H9 (cell line): Measurements from ENCODE around the gene TTC12. TPM values are rescaled to one million over a fixed set of nuclear protein-coding genes. Genes with fewer than 3 reads are reported as not detected.

Experiments used
- DNase-seq: peaks from one replicate; pipeline ENCODE4 v3.0.0-alpha.2; 2017
- H2AFZ ChIP-seq: one replicate; pipeline ENCODE4 v1.6.1; 2013; ENCODE audit warnings: mild to moderate bottlenecking, low read length, control low read depth, moderate library complexity
- H2AK5ac ChIP-seq: 2 replicates; pipeline ENCODE4 v1.6.1; 2013; ENCODE audit warnings: low read length, control low read depth, mixed read lengths; ENCODE audit not compliant: insufficient read length
- H2BK120ac ChIP-seq: one replicate; pipeline ENCODE4 v1.6.1; 2013; ENCODE audit warnings: low read depth, mild to moderate bottlenecking, low read length, control low read depth, inconsistent platforms; ENCODE audit not compliant: poor library complexity, severe bottlenecking
- H2BK12ac ChIP-seq: 2 replicates; pipeline ENCODE4 v1.6.1; 2013; ENCODE audit warnings: low read length, control low read depth, mixed read lengths, low read depth; ENCODE audit not compliant: insufficient read length
- H2BK15ac ChIP-seq: 2 replicates; pipeline ENCODE4 v1.6.1; 2013; ENCODE audit warnings: low read depth, low read length, control low read depth
- H2BK20ac ChIP-seq: one replicate; pipeline ENCODE4 v1.6.1; 2013; ENCODE audit warnings: low read depth, mild to moderate bottlenecking, low read length, control low read depth, inconsistent platforms; ENCODE audit not compliant: poor library complexity, severe bottlenecking
- H2BK5ac ChIP-seq: 2 replicates; pipeline ENCODE4 v1.6.1; 2013; ENCODE audit warnings: low read length, control low read depth, mixed read lengths; ENCODE audit not compliant: insufficient read length
- H3K14ac ChIP-seq: 2 replicates; pipeline ENCODE4 v1.6.1; 2013; ENCODE audit warnings: low read length, control low read depth; ENCODE audit not compliant: insufficient read depth
- H3K18ac ChIP-seq: 2 replicates; pipeline ENCODE4 v1.6.1; 2013; ENCODE audit warnings: low read depth, mild to moderate bottlenecking, mixed read lengths, low read length, control low read depth; ENCODE audit not compliant: insufficient read length
- H3K23ac ChIP-seq: 2 replicates; pipeline ENCODE4 v1.6.1; 2013; ENCODE audit warnings: low read length, control low read depth, mixed read lengths, low read depth; ENCODE audit not compliant: insufficient read length
- H3K23me2 ChIP-seq: 2 replicates; pipeline ENCODE4 v1.6.1; 2013; ENCODE audit warnings: low read depth, mild to moderate bottlenecking, mixed read lengths, low read length, control low read depth; ENCODE audit not compliant: insufficient read length, poor library complexity, severe bottlenecking
- H3K27ac ChIP-seq: 2 replicates; pipeline ENCODE4 v1.5.1; 2013; ENCODE audit warnings: low read length, control low read depth, mixed read lengths, low read depth; ENCODE audit not compliant: insufficient read length
- H3K27me3 ChIP-seq: 2 replicates; pipeline ENCODE4 v1.6.1; 2013; ENCODE audit warnings: low read length, control low read depth, inconsistent platforms; ENCODE audit not compliant: insufficient read depth
- H3K4ac ChIP-seq: 2 replicates; pipeline ENCODE4 v1.6.1; 2013; ENCODE audit warnings: low read depth, mild to moderate bottlenecking, control low read depth, inconsistent platforms, low read length, moderate library complexity
- H3K4me1 ChIP-seq: 2 replicates; pipeline ENCODE4 v1.6.1; 2013; ENCODE audit warnings: low read length, control low read depth, inconsistent platforms; ENCODE audit not compliant: insufficient read depth
- H3K4me2 ChIP-seq: 2 replicates; pipeline ENCODE4 v1.6.1; 2013; ENCODE audit warnings: low read length, control low read depth, mixed read lengths; ENCODE audit not compliant: insufficient read length, insufficient read depth
- H3K56ac ChIP-seq: 2 replicates; pipeline ENCODE4 v1.6.1; 2013; ENCODE audit warnings: low read depth, mild to moderate bottlenecking, mixed read lengths, low read length, control low read depth; ENCODE audit not compliant: insufficient read length
- H3K79me1 ChIP-seq: 2 replicates; pipeline ENCODE4 v1.6.1; 2013; ENCODE audit warnings: low read depth, mild to moderate bottlenecking, moderate library complexity, low read length, control low read depth, inconsistent platforms; ENCODE audit not compliant: insufficient read depth, poor library complexity, severe bottlenecking
- H3K79me2 ChIP-seq: 2 replicates; pipeline ENCODE4 v1.6.1; 2013; ENCODE audit warnings: low read length, control low read depth, inconsistent platforms; ENCODE audit not compliant: insufficient read depth
- H3K9ac ChIP-seq: 2 replicates; pipeline ENCODE4 v1.6.1; 2013; ENCODE audit warnings: low read length, control low read depth, mixed read lengths; ENCODE audit not compliant: insufficient read length; ENCODE audit errors: extremely low read depth
- H3K9me3 ChIP-seq: one replicate; pipeline ENCODE4 v1.6.1; 2013; ENCODE audit warnings: low read depth, low read length, inconsistent platforms; ENCODE audit not compliant: control insufficient read depth
- H3T11ph ChIP-seq: one replicate; pipeline ENCODE4 v1.6.1; 2013; ENCODE audit warnings: mild to moderate bottlenecking, low read length, control low read depth, inconsistent platforms
- H4K20me1 ChIP-seq: one replicate; pipeline ENCODE4 v1.6.1; 2013; ENCODE audit not compliant: control insufficient read depth, insufficient read length, insufficient read depth
- H4K5ac ChIP-seq: 2 replicates; pipeline ENCODE4 v1.6.1; 2013; ENCODE audit warnings: low read depth, mild to moderate bottlenecking, mixed read lengths, low read length, control low read depth; ENCODE audit not compliant: insufficient read length
- H4K8ac ChIP-seq: replicated peaks from 2 replicates; pipeline ENCODE4 v1.6.1; 2013; ENCODE audit warnings: low read length, control low read depth, mixed read lengths, low read depth; ENCODE audit not compliant: insufficient read length
- H4K91ac ChIP-seq: 2 replicates; pipeline ENCODE4 v1.6.1; 2013; ENCODE audit warnings: low read depth, mild to moderate bottlenecking, moderate library complexity, mixed read lengths, low read length, control low read depth; ENCODE audit not compliant: insufficient read length
- H3K27ac Mint-ChIP-seq, 3 experiments: 2 replicates in 2 of 3; 3 replicates in 1 of 3; pipeline ENCODE4 v1.8.0; 2020 to 2021; ENCODE audit warnings: mixed read lengths in 3 of 3, mild to moderate bottlenecking in 1 of 3, moderate library complexity in 1 of 3
- H3K27me3 Mint-ChIP-seq: 2 replicates; pipeline ENCODE4 v1.8.0; 2021; ENCODE audit warnings: low read depth, mild to moderate bottlenecking, moderate library complexity, mixed read lengths
- H3K36me3 Mint-ChIP-seq, 3 experiments: 2 replicates in 2 of 3; 3 replicates in 1 of 3; pipeline ENCODE4 v1.8.0; 2020 to 2021; ENCODE audit warnings: low read depth in 3 of 3, mixed read lengths in 3 of 3; ENCODE audit not compliant: insufficient read depth in 1 of 3
- H3K4me1 Mint-ChIP-seq, 2 experiments: 2 replicates each; pipeline ENCODE4 v1.8.0; 2020; ENCODE audit warnings: mixed read lengths in 2 of 2
- H3K4me3 Mint-ChIP-seq, 2 experiments: 2 replicates in 1 of 2; 3 replicates in 1 of 2; pipeline ENCODE4 v1.8.0; 2020 to 2021; ENCODE audit warnings: mild to moderate bottlenecking in 2 of 2, mixed read lengths in 2 of 2, moderate library complexity in 1 of 2
- H3K9me3 Mint-ChIP-seq, 2 experiments: 2 replicates in 1 of 2; 3 replicates in 1 of 2; pipeline ENCODE4 v1.8.0; 2020; ENCODE audit warnings: mild to moderate bottlenecking in 2 of 2, mixed read lengths in 2 of 2, moderate library complexity in 1 of 2
- CTCF ChIP-seq: fragments of 200-600 bp; sonication (generic); conservative IDR thresholded peaks from 3 replicates; pipeline ENCODE4 v1.8.0; 2021; ENCODE audit warnings: antibody characterized with exemption, mild to moderate bottlenecking
- WGBS: extraction: QIAGEN DNeasy Blood & Tissue Kit; methylation state at CpG from one replicate; pipeline ENCODE4 v1.1.7; 2013; ENCODE audit warnings: missing lambda C conversion rate, low lambda C conversion rate, mixed read lengths; ENCODE audit not compliant: insufficient read length; ENCODE audit errors: extremely low coverage; 5-methylcytosine and 5-hydroxymethylcytosine counted together
- total RNA-seq: library from RNA; stranded (reverse); gene quantifications from 2 replicates; pipeline ENCODE4 v1.2.1, GENCODE V29; 2021

TTC12 gene
- total RNA-seq, 1 experiment from 2014 or later: 8.3 TPM

DNA sequence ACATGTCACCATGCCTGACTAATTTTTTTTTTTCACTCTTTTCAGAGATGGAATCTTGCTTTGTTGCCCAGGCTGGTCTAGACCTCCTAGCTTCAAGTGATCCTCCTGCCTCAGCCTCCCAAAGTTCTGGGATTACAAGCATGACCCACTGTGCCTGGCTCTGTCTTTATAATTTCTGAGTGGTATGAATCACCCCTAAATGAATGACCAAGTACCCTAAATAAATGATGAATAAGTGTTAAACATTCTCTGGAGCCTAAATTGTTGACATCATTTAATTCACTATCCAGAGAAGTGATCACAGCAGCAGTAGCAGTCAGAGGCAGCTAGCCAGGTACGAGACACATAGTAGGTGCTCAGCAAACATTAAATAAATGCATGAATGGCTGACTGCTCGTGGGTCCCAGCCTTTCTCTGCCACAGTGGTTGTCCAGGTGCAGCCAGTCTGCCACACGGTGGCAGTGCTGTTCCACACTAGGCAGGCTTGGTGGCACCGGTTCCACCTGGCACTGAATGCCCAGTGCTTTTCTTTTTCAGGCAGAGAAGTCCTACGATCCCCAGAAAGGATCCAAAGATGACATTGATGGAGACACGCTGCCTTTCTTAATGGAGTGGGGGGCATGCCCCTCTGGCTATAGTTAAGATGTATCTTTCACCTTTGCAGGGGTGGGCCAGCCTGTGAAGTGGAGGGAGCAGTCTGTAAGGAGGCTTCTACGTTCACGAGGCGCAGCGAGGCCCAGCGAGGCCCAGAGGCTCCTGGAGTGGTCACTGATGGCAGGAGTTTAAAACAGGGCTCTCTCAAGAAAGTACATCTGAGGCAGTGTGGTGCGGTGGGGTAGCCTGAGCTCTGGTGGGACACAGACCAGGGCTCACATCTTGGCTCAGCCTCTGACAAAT, 8.7 kb upstream of the TTC12 start:
- Histone ChIP-seq H4K20me1 (no peaks in the 10 kb centered on the region), H3K23me2 (no peaks in the 10 kb centered on the region), H3K18ac (no peak overlapping the region), H3K4me1 (no peaks in the 10 kb centered on the region), H3K27ac (no peak overlapping the region), H3K56ac (no peak overlapping the region), H2BK20ac (no peak overlapping the region), H4K8ac (no peak overlapping the region), H2AFZ (no peak overlapping the region), H4K91ac (no peak overlapping the region), H3K79me1 (no peaks in the 10 kb centered on the region), H3K9ac (no peak overlapping the region), H3T11ph (no peak overlapping the region), H2BK12ac (no peak overlapping the region), H3K27me3 (no peaks in the 10 kb centered on the region), H2BK120ac (no peak overlapping the region), H2BK15ac (no peak overlapping the region), H3K9me3 (no peaks in the 10 kb centered on the region), H3K4me2 (no peak overlapping the region), H2AK5ac (no peak overlapping the region), H3K79me2 (no peaks in the 10 kb centered on the region), H3K4ac (no peak overlapping the region), H3K14ac (no peak overlapping the region), H4K5ac (no peak overlapping the region), H3K23ac (no peak overlapping the region), H2BK5ac (no peak overlapping the region)
- no peak overlapping the region for H3K4me3 Mint-ChIP-seq
- H3K9me3 Mint-ChIP-seq: no peaks in the 10 kb centered on the region
- TF ChIP-seq CTCF: peak; percentile 95
- DNase-seq: peak; percentile 78
- H3K27me3 Mint-ChIP-seq: peaks cover 5% of the 10 kb centered on the region
- H3K4me1 Mint-ChIP-seq: no peaks in the 10 kb centered on the region
- H3K27ac Mint-ChIP-seq: no peak overlapping the region
- H3K36me3 Mint-ChIP-seq: no peaks in the 10 kb centered on the region
- no CpG with 5 or more reads among the region's 12 CpGs for WGBS
